GM18520 (cell line): ENCODE data around the gene IQGAP3.

Experiments
- ATAC-seq: cut with Tn5 transposase; IDR thresholded peaks from one replicate; pipeline ENCODE4 v1.9.1; 2021; ENCODE audit not compliant: unreplicated experiment

IQGAP3 gene

GRCh38 chr1:156513185-156513584, 59.2 kb downstream of the IQGAP3 start:
- no peak for ATAC-seq

- no peak for ATAC-seq
These were observed 60.7 kb downstream of the IQGAP3 start for GRCh38 chr1:156511644-156512043.

GRCh38 chr1:156510709-156511108, 61.7 kb downstream of the IQGAP3 start:
- no peak for ATAC-seq

- no peak for ATAC-seq
These were observed 62.8 kb downstream of the IQGAP3 start for GRCh38 chr1:156509424-156510034.

GRCh38 chr1:156508955-156509234, 63.5 kb downstream of the IQGAP3 start:
- ATAC-seq, result no peak

- no peak for ATAC-seq
These were observed 64.0 kb downstream of the IQGAP3 start for GRCh38 chr1:156508205-156508954.

GRCh38 chr1:156506450-156506849, 65.9 kb downstream of the IQGAP3 start:
- ATAC-seq, result no peak

- ATAC-seq, result no peak
These were observed 66.6 kb downstream of the IQGAP3 start for GRCh38 chr1:156505679-156506298.

- peak; percentile 23 for ATAC-seq
These were observed 67.3 kb downstream of the IQGAP3 start for GRCh38 chr1:156504821-156505678.

- ATAC-seq, result no peak
These were observed 67.9 kb downstream of the IQGAP3 start for GRCh38 chr1:156504438-156504813.

GRCh38 chr1:156503698-156504437, 68.5 kb downstream of the IQGAP3 start:
- no peak for ATAC-seq

GRCh38 chr1:156502894-156503697, 69.3 kb downstream of the IQGAP3 start:
- no peak for ATAC-seq

- no peak for ATAC-seq
These were observed 69.9 kb downstream of the IQGAP3 start for GRCh38 chr1:156502391-156502893.

GRCh38 chr1:156500793-156501506, 71.4 kb downstream of the IQGAP3 start:
- ATAC-seq, result peak; percentile 36

GRCh38 chr1:156500543-156500792, 71.9 kb downstream of the IQGAP3 start, which contains the start of gene MEF2D:
Gene MEF2D (minus strand): TSS chr1:156500775. CDS start chr1:156483292, 17,483 bp downstream.
- ATAC-seq, result no peak

GRCh38 chr1:156499842-156500542, 72.4 kb downstream of the IQGAP3 start:
- no peak for ATAC-seq

GRCh38 chr1:156499194-156499841, 73.0 kb downstream of the IQGAP3 start:
- ATAC-seq, result no peak
